Activated CD8-positive, alpha-beta memory T cell treated with anti-CD3 and anti-CD28 coated beads, Interleukin-2, amount 10 ng/mL, durations not matched to agents 7 days and 5 days (primary cell): ENCODE data around the gene NEDD4. TPM values are rescaled to one million over a fixed set of nuclear protein-coding genes. Genes with fewer than 3 reads are reported as not detected.
"Not testable (repeated sequence)": the region's sequence is repeated elsewhere in the genome, so short reads cannot be mapped to it uniquely, and the experiment has no call there.

ENCODE experiments used
- ATAC-seq: fragments of 150-1000 bp; cut with Tn5 transposase; one replicate; pipeline ENCODE4 v1.10.0; 2021; ENCODE audit warnings: moderate library complexity
- CTCF ChIA-PET: fragments of 350-600 bp; sonication (Branson Sonifier 250); formaldehyde crosslinking; loops from one replicate; lab custom pipeline; 2021; ENCODE audit warnings: antibody characterized with exemption; lab: Charles Lee
- DNase-seq: peaks from one replicate; pipeline ENCODE4 v3.0.0-alpha.2; 2020
- H3K27ac Mint-ChIP-seq: one replicate; pipeline ENCODE4 v1.8.0; 2021; ENCODE audit warnings: mild to moderate bottlenecking, mixed read lengths
- H3K27me3 Mint-ChIP-seq: one replicate; pipeline ENCODE4 v1.8.0; 2021; ENCODE audit warnings: mixed read lengths
- H3K36me3 Mint-ChIP-seq: one replicate; pipeline ENCODE4 v1.8.0; 2021; ENCODE audit warnings: mild to moderate bottlenecking, mixed read lengths
- H3K4me1 Mint-ChIP-seq: one replicate; pipeline ENCODE4 v1.8.0; 2021; ENCODE audit warnings: mixed read lengths
- H3K4me3 Mint-ChIP-seq: one replicate; pipeline ENCODE4 v1.8.0; 2021; ENCODE audit warnings: mild to moderate bottlenecking, moderate library complexity, mixed read lengths
- H3K9me3 Mint-ChIP-seq: one replicate; pipeline ENCODE4 v1.8.0; 2022; ENCODE audit warnings: low read depth, mixed read lengths
- total RNA-seq, 2 experiments: library from RNA; stranded (reverse); gene quantifications; one replicate each; pipeline ENCODE4 v1.2.3, GENCODE V29; 2021

NEDD4 gene
- total RNA-seq, 2 experiments from 2014 or later = 9.9 to 14.9 TPM

GRCh38 chr15:55968923-55969322 is 24.5 kb downstream of the NEDD4 start:
- Mint-ChIP-seq H3K36me3 (peaks cover 5% of the 10 kb centered on the region), H3K27ac (no peak overlapping the region), H3K27me3 (no peaks in the 10 kb centered on the region), H3K9me3 (no peaks in the 10 kb centered on the region), H3K4me1 (no peaks in the 10 kb centered on the region), H3K4me3 (no peak overlapping the region)
- ATAC-seq = no peak
- CTCF ChIA-PET = no interaction called here
- no peak for DNase-seq

- Mint-ChIP-seq H3K36me3 (peaks cover 5% of the 10 kb centered on the region), H3K27me3 (no peaks in the 10 kb centered on the region), H3K4me3 (no peak overlapping the region), H3K27ac (no peak overlapping the region), H3K4me1 (no peaks in the 10 kb centered on the region), H3K9me3 (no peaks in the 10 kb centered on the region)
- ATAC-seq (no peak), DNase-seq (no peak)
- CTCF ChIA-PET = no interaction called here
Measured at GRCh38 chr15:55965091-55965490, 28.3 kb downstream of the NEDD4 start.

- no peaks in the 10 kb centered on the region for H3K9me3 Mint-ChIP-seq
- ATAC-seq = no peak
- CTCF ChIA-PET = no interaction called here
Measured at GRCh38 chr15:55960946-55961345, 32.5 kb downstream of the NEDD4 start.

GRCh38 chr15:55959744-55960447 is 33.5 kb downstream of the NEDD4 start:
- ATAC-seq = no peak
- Mint-ChIP-seq H3K4me3 (no peak overlapping the region), H3K4me1 (no peaks in the 10 kb centered on the region), H3K27me3 (no peaks in the 10 kb centered on the region), H3K36me3 (peaks cover 6% of the 10 kb centered on the region), H3K9me3 (no peaks in the 10 kb centered on the region), H3K27ac (no peak overlapping the region)
- CTCF ChIA-PET = no interaction called here
- no peak for DNase-seq

More at GRCh38 chr15:55960946-55961345, 32.5 kb downstream of the NEDD4 start:
- Mint-ChIP-seq H3K4me3 (no peak overlapping the region), H3K27me3 (no peaks in the 10 kb centered on the region), H3K36me3 (peaks cover 8% of the 10 kb centered on the region), H3K4me1 (no peaks in the 10 kb centered on the region), H3K27ac (no peak overlapping the region)
- DNase-seq = no peak

GRCh38 chr15:55958349-55958748 is 35.1 kb downstream of the NEDD4 start:
- H3K9me3 Mint-ChIP-seq = no peaks in the 10 kb centered on the region
- H3K36me3 Mint-ChIP-seq = peaks cover 3% of the 10 kb centered on the region
- ATAC-seq (no peak), DNase-seq (no peak)
- H3K4me3 Mint-ChIP-seq = no peak overlapping the region
- H3K27ac Mint-ChIP-seq = no peak overlapping the region
- no peaks in the 10 kb centered on the region for H3K4me1 Mint-ChIP-seq
- CTCF ChIA-PET = no interaction called here
- H3K27me3 Mint-ChIP-seq = no peaks in the 10 kb centered on the region

- Mint-ChIP-seq H3K27me3 (no peaks in the 10 kb centered on the region), H3K4me1 (no peaks in the 10 kb centered on the region), H3K4me3 (no peak overlapping the region), H3K27ac (no peak overlapping the region), H3K36me3 (peaks cover 8% of the 10 kb centered on the region), H3K9me3 (no peaks in the 10 kb centered on the region)
- CTCF ChIA-PET = no interaction called here
- DNase-seq (no peak), ATAC-seq (no peak)
Measured at GRCh38 chr15:55954862-55955605, 38.4 kb downstream of the NEDD4 start.

- H3K9me3 Mint-ChIP-seq, H3K36me3 Mint-ChIP-seq, H3K4me1 Mint-ChIP-seq, CTCF ChIA-PET, H3K27ac Mint-ChIP-seq, ATAC-seq, DNase-seq, H3K4me3 Mint-ChIP-seq, H3K27me3 Mint-ChIP-seq: not testable (repeated sequence)
Measured at GRCh38 chr15:55952501-55953274, 40.7 kb downstream of the NEDD4 start.

- not testable (repeated sequence) for H3K4me3 Mint-ChIP-seq, ATAC-seq, H3K9me3 Mint-ChIP-seq, H3K4me1 Mint-ChIP-seq, DNase-seq, H3K27ac Mint-ChIP-seq, H3K27me3 Mint-ChIP-seq
- CTCF ChIA-PET = interaction anchor here (1.6 kb wide), 1 partner anchor 303 kb away, joined by 3 read pairs; no protein-coding TSS in a partner anchor
- peaks cover 21% of the 10 kb centered on the region for H3K36me3 Mint-ChIP-seq
Measured at GRCh38 chr15:55944606-55945005, 48.8 kb downstream of the NEDD4 start.

- H3K36me3 Mint-ChIP-seq = peaks cover 31% of the 10 kb centered on the region
- H3K27ac Mint-ChIP-seq = no peak overlapping the region
- no peaks in the 10 kb centered on the region for H3K27me3 Mint-ChIP-seq
- no peak overlapping the region for H3K4me3 Mint-ChIP-seq
- H3K4me1 Mint-ChIP-seq = peaks cover 1% of the 10 kb centered on the region
- ATAC-seq (no peak), DNase-seq (no peak)
- CTCF ChIA-PET = no interaction called here
- peaks cover 10% of the 10 kb centered on the region for H3K9me3 Mint-ChIP-seq
Measured at GRCh38 chr15:55942332-55942731, 51.1 kb downstream of the NEDD4 start.

GRCh38 chr15:55937040-55937439 is 56.4 kb downstream of the NEDD4 start:
- Mint-ChIP-seq H3K4me3 (no peak overlapping the region), H3K27me3 (no peaks in the 10 kb centered on the region), H3K36me3 (peaks cover 16% of the 10 kb centered on the region), H3K9me3 (peaks cover 3% of the 10 kb centered on the region), H3K4me1 (peaks cover 1% of the 10 kb centered on the region), H3K27ac (no peak overlapping the region)
- CTCF ChIA-PET = no interaction called here
- no peak for DNase-seq
- no peak for ATAC-seq

- CTCF ChIA-PET = no interaction called here
- DNase-seq = no peak
- no peak for ATAC-seq
- H3K9me3 Mint-ChIP-seq = peaks cover 2% of the 10 kb centered on the region
- H3K36me3 Mint-ChIP-seq = peaks cover 2% of the 10 kb centered on the region
- no peak overlapping the region for H3K4me3 Mint-ChIP-seq
- H3K27me3 Mint-ChIP-seq = no peaks in the 10 kb centered on the region
- no peak overlapping the region for H3K27ac Mint-ChIP-seq
- peaks cover 8% of the 10 kb centered on the region for H3K4me1 Mint-ChIP-seq
Measured at GRCh38 chr15:55928955-55929354, 64.5 kb downstream of the NEDD4 start.

GRCh38 chr15:55921744-55922143 is 71.7 kb downstream of the NEDD4 start:
- ATAC-seq (no peak), DNase-seq (no peak)
- Mint-ChIP-seq H3K9me3 (no peaks in the 10 kb centered on the region), H3K27me3 (no peaks in the 10 kb centered on the region), H3K27ac (no peak overlapping the region), H3K4me1 (no peaks in the 10 kb centered on the region), H3K36me3 (no peaks in the 10 kb centered on the region), H3K4me3 (no peak overlapping the region)
- CTCF ChIA-PET = no interaction called here

- no peak overlapping the region for H3K27ac Mint-ChIP-seq
- no peaks in the 10 kb centered on the region for H3K36me3 Mint-ChIP-seq
- ATAC-seq = peak; percentile 16
- no peaks in the 10 kb centered on the region for H3K4me1 Mint-ChIP-seq
- DNase-seq = no peak
- no peak overlapping the region for H3K4me3 Mint-ChIP-seq
- H3K27me3 Mint-ChIP-seq = no peaks in the 10 kb centered on the region
- CTCF ChIA-PET = interaction anchor here (0.9 to 1.2 kb wide), 6 partner anchors 17 to 266 kb away, joined by 3 to 4 read pairs (median 3); no protein-coding TSS in a partner anchor
- H3K9me3 Mint-ChIP-seq = no peaks in the 10 kb centered on the region
Measured at GRCh38 chr15:55917881-55918296, 75.5 kb downstream of the NEDD4 start.
